OCI-LY1 (cell line): Measurements from ENCODE around the gene CCDC33.
"Not testable (repeated sequence)": the region's sequence is repeated elsewhere in the genome, so short reads cannot be mapped to it uniquely, and the experiment has no call there.

Experiments
- H2AFZ ChIP-seq: fragments of 200-600 bp; sonication (generic), shearing (Covaris generic); 2 replicates; pipeline ENCODE4 v1.6.0; 2014; ENCODE audit warnings: antibody characterized with exemption, mild to moderate bottlenecking, low read length
- H3F3A ChIP-seq: fragments of 200-600 bp; sonication (generic), shearing (Covaris generic); 2 replicates; pipeline ENCODE4 v1.6.0; 2014; ENCODE audit warnings: mild to moderate bottlenecking, antibody characterized with exemption, low read length, moderate library complexity; ENCODE audit not compliant: insufficient read depth
- H3K27ac ChIP-seq: fragments of 200-600 bp; sonication (generic); 2 replicates; pipeline ENCODE4 v1.5.1; 2014; ENCODE audit warnings: low read length, mixed run types, mild to moderate bottlenecking, low read depth; ENCODE audit not compliant: poor library complexity, severe bottlenecking
- H3K27me3 ChIP-seq: fragments of 200-600 bp; sonication (generic); 2 replicates; pipeline ENCODE4 v1.6.0; 2014; ENCODE audit warnings: antibody characterized with exemption, mild to moderate bottlenecking, low read length, moderate library complexity; ENCODE audit not compliant: insufficient read depth
- H3K36me3 ChIP-seq: fragments of 200-600 bp; sonication (generic); 2 replicates; pipeline ENCODE4 v1.6.1; 2014; ENCODE audit warnings: mild to moderate bottlenecking, antibody characterized with exemption, low read length, moderate library complexity, mixed read lengths; ENCODE audit not compliant: insufficient read depth
- H3K4me1 ChIP-seq: fragments of 200-600 bp; sonication (generic); 2 replicates; pipeline ENCODE4 v1.5.1; 2014; ENCODE audit warnings: mild to moderate bottlenecking, low read length, moderate library complexity; ENCODE audit not compliant: insufficient read depth, severe bottlenecking
- H3K4me2 ChIP-seq: fragments of 200-600 bp; sonication (generic), shearing (Covaris generic); 2 replicates; pipeline ENCODE4 v1.6.1; 2014; ENCODE audit warnings: low read length
- H3K4me3 ChIP-seq: fragments of 200-600 bp; sonication (generic); 2 replicates; pipeline ENCODE4 v1.5.1; 2014; ENCODE audit warnings: low read length, low read depth, mild to moderate bottlenecking, mixed read lengths; ENCODE audit not compliant: poor library complexity, severe bottlenecking
- H3K79me2 ChIP-seq: fragments of 200-600 bp; shearing (Covaris generic); 2 replicates; pipeline ENCODE4 v1.6.1; 2016; ENCODE audit warnings: mixed run types, low read length, mixed read lengths; ENCODE audit not compliant: insufficient read depth
- H3K9ac ChIP-seq: fragments of 200-600 bp; sonication (generic), shearing (Covaris generic); 2 replicates; pipeline ENCODE4 v1.6.1; 2014; ENCODE audit warnings: mild to moderate bottlenecking, low read length, mixed read lengths
- H3K9me2 ChIP-seq: fragments of 200-600 bp; sonication (generic), shearing (Covaris generic); 2 replicates; pipeline ENCODE4 v1.6.1; 2014; ENCODE audit warnings: low read depth, mild to moderate bottlenecking, low read length, mixed read lengths
- H3K9me3 ChIP-seq: fragments of 200-600 bp; shearing (Covaris generic); 2 replicates; pipeline ENCODE4 v1.6.1; 2014; ENCODE audit warnings: low read length, mixed read lengths
- H4K20me1 ChIP-seq: fragments of 200-600 bp; sonication (generic), shearing (Covaris generic); 2 replicates; pipeline ENCODE4 v1.6.0; 2016; ENCODE audit warnings: mild to moderate bottlenecking, low read length; ENCODE audit not compliant: insufficient read depth
- EZH2 ChIP-seq: fragments of 200-600 bp; sonication (generic), shearing (Covaris generic); IDR thresholded peaks from 2 replicates; pipeline ENCODE4 v1.8.0; 2017; ENCODE audit warnings: borderline replicate concordance, mixed run types, mild to moderate bottlenecking, antibody characterized with exemption, low read length, moderate library complexity, mixed read lengths
- TF ChIP-seq, protein P1 (sequence below): fragments of 200-600 bp; sonication (generic), shearing (Covaris generic); IDR thresholded peaks from 2 replicates; pipeline ENCODE4 v1.5.1; 2017; ENCODE audit warnings: mild to moderate bottlenecking, antibody characterized with exemption, low read length, moderate library complexity, mixed read lengths

The CCDC33 gene

GRCh38 chr15:74350295-74351275 lies 114.5 kb downstream of the CCDC33 start:
- TF ChIP-seq, protein P1, sequence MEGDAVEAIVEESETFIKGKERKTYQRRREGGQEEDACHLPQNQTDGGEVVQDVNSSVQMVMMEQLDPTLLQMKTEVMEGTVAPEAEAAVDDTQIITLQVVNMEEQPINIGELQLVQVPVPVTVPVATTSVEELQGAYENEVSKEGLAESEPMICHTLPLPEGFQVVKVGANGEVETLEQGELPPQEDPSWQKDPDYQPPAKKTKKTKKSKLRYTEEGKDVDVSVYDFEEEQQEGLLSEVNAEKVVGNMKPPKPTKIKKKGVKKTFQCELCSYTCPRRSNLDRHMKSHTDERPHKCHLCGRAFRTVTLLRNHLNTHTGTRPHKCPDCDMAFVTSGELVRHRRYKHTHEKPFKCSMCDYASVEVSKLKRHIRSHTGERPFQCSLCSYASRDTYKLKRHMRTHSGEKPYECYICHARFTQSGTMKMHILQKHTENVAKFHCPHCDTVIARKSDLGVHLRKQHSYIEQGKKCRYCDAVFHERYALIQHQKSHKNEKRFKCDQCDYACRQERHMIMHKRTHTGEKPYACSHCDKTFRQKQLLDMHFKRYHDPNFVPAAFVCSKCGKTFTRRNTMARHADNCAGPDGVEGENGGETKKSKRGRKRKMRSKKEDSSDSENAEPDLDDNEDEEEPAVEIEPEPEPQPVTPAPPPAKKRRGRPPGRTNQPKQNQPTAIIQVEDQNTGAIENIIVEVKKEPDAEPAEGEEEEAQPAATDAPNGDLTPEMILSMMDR: no peak
- no peak for TF ChIP-seq EZH2
- Histone ChIP-seq H3K27me3 (no peaks in the 10 kb centered on the region; the same call in 1 of the 2 replicates), H3K36me3 (no peaks in the 10 kb centered on the region), H3K4me3 (no peak overlapping the region), H3K79me2 (no peaks in the 10 kb centered on the region), H3K27ac (no peak overlapping the region), H3F3A (no peaks in the 10 kb centered on the region), H3K4me2 (no peak overlapping the region), H3K4me1 (no peaks in the 10 kb centered on the region), H3K9me2 (no peaks in the 10 kb centered on the region), H2AFZ (no peak overlapping the region), H3K9me3 (no peaks in the 10 kb centered on the region), H4K20me1 (no peaks in the 10 kb centered on the region), H3K9ac (no peak overlapping the region)

DNA sequence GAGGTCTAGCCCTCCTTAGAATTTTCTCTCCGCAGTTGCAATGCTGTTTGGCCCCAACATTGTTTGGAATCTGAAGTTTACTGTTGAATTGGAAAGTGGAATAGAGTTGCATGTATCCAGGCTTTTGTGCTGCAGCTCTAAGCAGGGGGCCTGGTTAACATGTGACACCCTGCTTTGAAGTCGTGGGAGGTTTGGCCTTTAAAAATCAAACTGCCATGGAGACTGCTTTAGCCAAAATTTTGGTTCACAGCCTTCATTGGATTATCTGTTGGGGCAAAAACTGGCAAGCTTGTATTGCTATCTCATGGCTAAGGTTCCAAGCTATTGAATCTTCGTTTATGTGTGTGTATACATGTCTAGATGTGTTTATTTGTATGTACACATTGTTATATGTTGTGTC lies 115.5 kb downstream of the CCDC33 start:
- Histone ChIP-seq H3K9ac (no peak overlapping the region), H2AFZ (no peak overlapping the region)

GRCh38 chr15:74352393-74352910 lies 116.3 kb downstream of the CCDC33 start:
- no peak for TF ChIP-seq EZH2
- TF ChIP-seq, protein P1: no peak
- no peaks in the 10 kb centered on the region for H4K20me1 ChIP-seq
- no peaks in the 10 kb centered on the region for H3K4me1 ChIP-seq
- no peak overlapping the region for H3K4me2 ChIP-seq
- no peaks in the 10 kb centered on the region for H3K79me2 ChIP-seq
- H3F3A ChIP-seq: no peaks in the 10 kb centered on the region
- no peak overlapping the region for H2AFZ ChIP-seq
- H3K36me3 ChIP-seq: no peaks in the 10 kb centered on the region
- no peak overlapping the region for H3K4me3 ChIP-seq
- H3K9me2 ChIP-seq: no peaks in the 10 kb centered on the region
- H3K27ac ChIP-seq: no peak overlapping the region
- H3K27me3 ChIP-seq: no peaks in the 10 kb centered on the region; the same call in 1 of the 2 replicates
- H3K9me3 ChIP-seq: no peaks in the 10 kb centered on the region
- H3K9ac ChIP-seq: no peak overlapping the region

More for the DNA sequence above, 115.5 kb downstream of the CCDC33 start:
- TF ChIP-seq, protein P1: no peak
- no peak for TF ChIP-seq EZH2
- no peaks in the 10 kb centered on the region for H3K9me2 ChIP-seq
- H3K4me1 ChIP-seq: no peaks in the 10 kb centered on the region
- no peak overlapping the region for H3K4me3 ChIP-seq
- H3F3A ChIP-seq: no peaks in the 10 kb centered on the region
- no peaks in the 10 kb centered on the region for H3K79me2 ChIP-seq
- H3K9me3 ChIP-seq: no peaks in the 10 kb centered on the region
- H4K20me1 ChIP-seq: no peaks in the 10 kb centered on the region
- no peaks in the 10 kb centered on the region for H3K36me3 ChIP-seq
- H3K27me3 ChIP-seq: no peaks in the 10 kb centered on the region; the same call in 1 of the 2 replicates
- no peak overlapping the region for H3K27ac ChIP-seq
- no peak overlapping the region for H3K4me2 ChIP-seq

- H3F3A ChIP-seq, H3K9ac ChIP-seq, H3K9me3 ChIP-seq, H3K4me3 ChIP-seq, H3K4me2 ChIP-seq, H3K27ac ChIP-seq, H3K4me1 ChIP-seq, H4K20me1 ChIP-seq, H3K27me3 ChIP-seq, H2AFZ ChIP-seq, H3K9me2 ChIP-seq, H3K79me2 ChIP-seq, H3K36me3 ChIP-seq: not testable (repeated sequence)
Observed at GRCh38 chr15:74353992-74354391, 117.9 kb downstream of the CCDC33 start.

GRCh38 chr15:74356050-74356449 lies 119.9 kb downstream of the CCDC33 start:
- H3K4me3 ChIP-seq, H3K9me3 ChIP-seq, H3K9me2 ChIP-seq, H4K20me1 ChIP-seq, H3F3A ChIP-seq, H3K27me3 ChIP-seq, H3K79me2 ChIP-seq, H3K36me3 ChIP-seq, H3K4me2 ChIP-seq, H2AFZ ChIP-seq, H3K4me1 ChIP-seq, H3K9ac ChIP-seq, H3K27ac ChIP-seq: not testable (repeated sequence)
